IMR-90 (cell line): ENCODE results near the gene FUBP3.

ENCODE experiments used
- BHLHE40 ChIP-seq: fragments of 150-350 bp; IDR thresholded peaks from 2 replicates; pipeline ENCODE4 v1.6.1; 2016; ENCODE audit warnings: mild to moderate bottlenecking, low read depth, low read length
- FOS ChIP-seq: fragments of 150-350 bp; IDR thresholded peaks from 2 replicates; pipeline ENCODE4 v1.6.1; 2016; ENCODE audit warnings: low read depth, low read length
- MAFK ChIP-seq: IDR thresholded peaks from 2 replicates; pipeline ENCODE4 v1.6.1; 2012; ENCODE audit warnings: low read depth, low read length, improper control_type of control experiment
- POLR2A ChIP-seq: IDR thresholded peaks from 2 replicates; pipeline ENCODE4 v1.6.1; 2012; ENCODE audit warnings: mild to moderate bottlenecking, low read depth, low read length
- RAD21 ChIP-seq: IDR thresholded peaks from 2 replicates; pipeline ENCODE4 v1.6.1; 2012; ENCODE audit warnings: low read length, improper control_type of control experiment
- RCOR1 ChIP-seq: IDR thresholded peaks from 2 replicates; pipeline ENCODE4 v1.6.1; 2012; ENCODE audit warnings: mild to moderate bottlenecking, low read length, improper control_type of control experiment; ENCODE audit not compliant: insufficient replicate concordance
- TF ChIP-seq, protein P1 (sequence below): conservative IDR thresholded peaks from 2 replicates; pipeline ENCODE4 v1.5.1; 2012; ENCODE audit warnings: mild to moderate bottlenecking, low read depth, low read length, improper control_type of control experiment

DNA sequence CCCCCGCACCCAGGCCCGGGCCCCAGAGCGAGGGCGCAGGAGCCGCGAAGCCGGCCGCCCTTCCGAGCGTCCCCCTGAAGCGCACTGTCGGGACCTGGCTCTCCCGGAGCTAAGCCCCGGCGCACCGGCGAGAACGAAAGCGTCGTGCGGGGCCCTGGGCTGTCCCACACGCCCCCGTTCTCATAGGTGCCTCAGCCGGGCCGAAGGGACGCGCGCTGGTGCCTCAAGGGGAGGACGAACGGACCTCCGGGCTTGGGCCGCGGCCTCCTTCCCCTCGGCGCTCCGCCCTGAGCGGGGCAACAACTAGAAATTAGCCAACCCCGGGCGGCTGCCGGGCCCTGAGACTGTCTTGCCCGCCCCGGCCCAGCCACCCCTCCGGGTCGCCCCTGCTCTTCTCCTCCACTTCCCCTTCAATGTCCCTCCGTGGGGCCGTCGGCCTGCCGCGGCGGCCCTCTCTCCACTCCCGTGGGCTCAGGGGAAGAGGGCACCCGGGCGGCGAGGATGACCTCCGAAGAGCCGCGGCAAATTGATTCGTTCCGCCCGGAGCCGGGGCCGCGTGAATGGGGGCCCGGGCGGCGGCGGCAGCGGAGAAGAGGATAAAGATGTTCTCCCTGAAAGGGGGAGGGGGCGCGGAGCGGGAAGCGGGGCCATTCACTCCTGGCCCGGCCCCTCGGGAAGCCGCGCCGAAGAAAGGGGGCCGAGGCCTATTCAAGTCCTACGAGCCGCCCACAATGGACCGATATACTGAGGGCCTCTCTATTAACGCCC lies 81.5 kb downstream of the FUBP3 start:
- TF ChIP-seq RCOR1 (no peak), MAFK (no peak), RAD21 (no peak), POLR2A (no peak), BHLHE40 (no peak), FOS (no peak)
- TF ChIP-seq, protein P1, sequence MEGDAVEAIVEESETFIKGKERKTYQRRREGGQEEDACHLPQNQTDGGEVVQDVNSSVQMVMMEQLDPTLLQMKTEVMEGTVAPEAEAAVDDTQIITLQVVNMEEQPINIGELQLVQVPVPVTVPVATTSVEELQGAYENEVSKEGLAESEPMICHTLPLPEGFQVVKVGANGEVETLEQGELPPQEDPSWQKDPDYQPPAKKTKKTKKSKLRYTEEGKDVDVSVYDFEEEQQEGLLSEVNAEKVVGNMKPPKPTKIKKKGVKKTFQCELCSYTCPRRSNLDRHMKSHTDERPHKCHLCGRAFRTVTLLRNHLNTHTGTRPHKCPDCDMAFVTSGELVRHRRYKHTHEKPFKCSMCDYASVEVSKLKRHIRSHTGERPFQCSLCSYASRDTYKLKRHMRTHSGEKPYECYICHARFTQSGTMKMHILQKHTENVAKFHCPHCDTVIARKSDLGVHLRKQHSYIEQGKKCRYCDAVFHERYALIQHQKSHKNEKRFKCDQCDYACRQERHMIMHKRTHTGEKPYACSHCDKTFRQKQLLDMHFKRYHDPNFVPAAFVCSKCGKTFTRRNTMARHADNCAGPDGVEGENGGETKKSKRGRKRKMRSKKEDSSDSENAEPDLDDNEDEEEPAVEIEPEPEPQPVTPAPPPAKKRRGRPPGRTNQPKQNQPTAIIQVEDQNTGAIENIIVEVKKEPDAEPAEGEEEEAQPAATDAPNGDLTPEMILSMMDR, result no peak
